H1 (cell line): ENCODE results near the gene MAP1A. TPM values are rescaled to one million over a fixed set of nuclear protein-coding genes. Genes with fewer than 3 reads are reported as not detected.

Experiments
- CTCF ChIA-PET: fragments of 300-600 bp; sonication (Branson Sonifier 250); formaldehyde crosslinking; loops from one replicate; lab custom pipeline; 2021; ENCODE audit not compliant: partially characterized antibody; lab: Charles Lee
- POLR2A ChIA-PET: fragments of 300-600 bp; sonication (Branson Sonifier 250); formaldehyde crosslinking; loops from one replicate; lab custom pipeline; 2021; ENCODE audit warnings: inconsistent platforms; ENCODE audit not compliant: partially characterized antibody; lab: Charles Lee
- DNase-seq, 2 experiments: peaks; one replicate each; pipeline versions ENCODE4 v3.0.0 to v3.0.0-alpha.2; 2010 to 2022; ENCODE audit warnings: low spot score in 2 of 2, low read depth in 1 of 2, mixed read lengths in 1 of 2
- FAIRE-seq: peaks from 2 replicates; lab custom pipeline; 2011; peaks lifted over from hg19 to GRCh38; lab: Jason Lieb, UNC
- H2AFZ ChIP-seq: 2 replicates; pipeline ENCODE4 v1.8.1; 2012; ENCODE audit warnings: low read length, inconsistent platforms
- H2AK5ac ChIP-seq: 2 replicates; pipeline ENCODE4 v1.6.1; 2013; ENCODE audit warnings: low read depth, low read length
- H2BK120ac ChIP-seq: replicated peaks from 2 replicates; pipeline ENCODE3; 2013; ENCODE audit warnings: low read depth, low read length, inconsistent platforms
- H2BK12ac ChIP-seq: 2 replicates; pipeline ENCODE4 v1.6.1; 2013; ENCODE audit warnings: low read depth, low read length
- H2BK15ac ChIP-seq: 2 replicates; pipeline ENCODE4 v1.6.1; 2013; ENCODE audit warnings: low read length
- H2BK20ac ChIP-seq: 2 replicates; pipeline ENCODE4 v1.6.1; 2013; ENCODE audit warnings: low read length
- H2BK5ac ChIP-seq: 2 replicates; pipeline ENCODE4 v1.6.1; 2013; ENCODE audit warnings: low read depth, low read length
- H3K14ac ChIP-seq: 2 replicates; pipeline ENCODE4 v1.6.1; 2013; ENCODE audit warnings: inconsistent platforms; ENCODE audit not compliant: insufficient read length
- H3K18ac ChIP-seq: 2 replicates; pipeline ENCODE4 v1.6.1; 2013; ENCODE audit warnings: low read length; ENCODE audit errors: extremely low read depth
- H3K23ac ChIP-seq: 2 replicates; pipeline ENCODE4 v1.6.1; 2013; ENCODE audit warnings: inconsistent platforms; ENCODE audit not compliant: insufficient read length
- H3K23me2 ChIP-seq: 2 replicates; pipeline ENCODE4 v1.6.1; 2013; ENCODE audit warnings: low read depth, low read length
- H3K27ac ChIP-seq: 2 replicates; pipeline ENCODE4 v1.6.1; 2011; ENCODE audit warnings: low read depth, low read length, inconsistent platforms
- H3K27me3 ChIP-seq, 4 experiments: replicated peaks in 1 of 4; 1 replicate in 1 of 4; 2 replicates in 3 of 4; pipeline versions ENCODE4 v1.6.1 to v1.8.1; 2011 to 2013; ENCODE audit warnings: low read length in 3 of 4, mild to moderate bottlenecking in 3 of 4, inconsistent platforms in 2 of 4, mixed read lengths in 2 of 4, moderate library complexity in 1 of 4; ENCODE audit not compliant: control insufficient read depth in 3 of 4, insufficient read depth in 3 of 4; ENCODE audit errors: extremely low read depth in 1 of 4
- H3K36me3 ChIP-seq, 4 experiments: 2 replicates each; pipeline versions ENCODE4 v1.6.1 to v1.8.1; 2011 to 2013; ENCODE audit warnings: mild to moderate bottlenecking in 4 of 4, low read length in 3 of 4, moderate library complexity in 2 of 4, control low read depth in 1 of 4, inconsistent platforms in 1 of 4; ENCODE audit not compliant: insufficient read depth in 4 of 4, control insufficient read depth in 2 of 4
- H3K4ac ChIP-seq: replicated peaks from 2 replicates; pipeline ENCODE3; 2013; ENCODE audit warnings: low read length, low read depth, mixed read lengths, inconsistent platforms; ENCODE audit not compliant: insufficient read length
- H3K4me1 ChIP-seq, 4 experiments: replicated peaks in 1 of 4; 1 replicate in 1 of 4; 2 replicates in 3 of 4; pipeline versions ENCODE4 v1.6.1 to v1.8.1; 2011 to 2013; ENCODE audit warnings: low read length in 3 of 4, inconsistent platforms in 2 of 4, mixed read lengths in 1 of 4; ENCODE audit not compliant: insufficient read depth in 4 of 4, control insufficient read depth in 3 of 4
- H3K4me2 ChIP-seq, 2 experiments: 2 replicates each; pipeline versions ENCODE4 v1.6.1 to v1.8.1; 2011 to 2013; ENCODE audit warnings: low read depth in 2 of 2, low read length in 2 of 2, control low read depth in 1 of 2, inconsistent platforms in 1 of 2, mild to moderate bottlenecking in 1 of 2; ENCODE audit not compliant: insufficient read depth in 1 of 2
- H3K4me3 ChIP-seq, 4 experiments: fragments of 200-600, 300-600 bp in 1 of 4; sonication (generic), shearing (Covaris generic), sonication (Bioruptor Twin) in 1 of 4; 2 replicates each; pipeline versions ENCODE4 v1.5.1 to v1.8.1; 2011 to 2016; ENCODE audit warnings: low read length in 4 of 4, low read depth in 3 of 4, control low read depth in 2 of 4, inconsistent platforms in 2 of 4, mild to moderate bottlenecking in 2 of 4, mixed read lengths in 1 of 4, moderate library complexity in 1 of 4; ENCODE audit not compliant: insufficient read depth in 2 of 4; ENCODE audit errors: extremely low read depth in 1 of 4
- H3K56ac ChIP-seq: replicated peaks from 2 replicates; pipeline ENCODE3; 2013; ENCODE audit warnings: low read depth, mild to moderate bottlenecking, mixed read lengths, low read length, inconsistent platforms; ENCODE audit not compliant: insufficient read length
- H3K79me1 ChIP-seq: 2 replicates; pipeline ENCODE4 v1.6.1; 2013; ENCODE audit warnings: low read depth, low read length, control low read depth
- H3K79me2 ChIP-seq, 2 experiments: 2 replicates each; pipeline versions ENCODE4 v1.6.1 to v1.8.1; 2012 to 2013; ENCODE audit warnings: low read length in 2 of 2, mild to moderate bottlenecking in 2 of 2, inconsistent platforms in 1 of 2; ENCODE audit not compliant: insufficient read depth in 2 of 2, control insufficient read depth in 1 of 2
- H3K9ac ChIP-seq, 4 experiments: replicated peaks in 1 of 4; 1 replicate in 1 of 4; 2 replicates in 3 of 4; pipeline versions ENCODE4 v1.6.1 to v1.8.1; 2011 to 2013; ENCODE audit warnings: low read depth in 3 of 4, low read length in 3 of 4, control low read depth in 2 of 4, mild to moderate bottlenecking in 2 of 4, moderate library complexity in 2 of 4, inconsistent platforms in 1 of 4; ENCODE audit errors: extremely low read depth in 1 of 4
- H3K9me3 ChIP-seq, 2 experiments: 2 replicates each; pipeline versions ENCODE4 v1.6.1 to v1.8.1; 2012 to 2013; ENCODE audit warnings: mild to moderate bottlenecking in 2 of 2, moderate library complexity in 2 of 2, control low read depth in 1 of 2, inconsistent platforms in 1 of 2, low read depth in 1 of 2, low read length in 1 of 2, mixed read lengths in 1 of 2; ENCODE audit not compliant: insufficient read depth in 2 of 2
- H4K20me1 ChIP-seq, 2 experiments: replicated peaks in 1 of 2; 2 replicates each; pipeline versions ENCODE3 to v1.8.1; 2011 to 2013; ENCODE audit warnings: inconsistent platforms in 2 of 2, low read length in 2 of 2, mild to moderate bottlenecking in 1 of 2; ENCODE audit not compliant: insufficient read depth in 2 of 2, control insufficient read depth in 1 of 2
- H4K5ac ChIP-seq: 2 replicates; pipeline ENCODE4 v1.6.1; 2013; ENCODE audit warnings: low read length, low read depth, mixed read lengths, inconsistent platforms; ENCODE audit not compliant: insufficient read length
- H4K8ac ChIP-seq: 2 replicates; pipeline ENCODE4 v1.8.0; 2013; ENCODE audit warnings: mild to moderate bottlenecking, moderate library complexity, low read length, inconsistent platforms; ENCODE audit not compliant: insufficient read depth; ENCODE audit errors: extremely low read depth
- H4K91ac ChIP-seq: replicated peaks from 2 replicates; pipeline ENCODE3; 2013; ENCODE audit warnings: low read length, mixed read lengths, inconsistent platforms; ENCODE audit not compliant: insufficient read length
- BCL11A ChIP-seq, 2 experiments: IDR thresholded peaks; one replicate each; pipeline ENCODE4 v1.6.1; 2011; ENCODE audit warnings: low read depth in 2 of 2, low read length in 2 of 2, mild to moderate bottlenecking in 2 of 2
- E2F6 ChIP-seq: IDR thresholded peaks from 2 replicates; pipeline ENCODE4 v1.6.1; 2012; ENCODE audit warnings: inconsistent platforms
- HDAC2 ChIP-seq, 2 experiments: fragments of 300-600 bp in 1 of 2; sonication (generic) in 1 of 2; IDR thresholded peaks; 2 replicates each; pipeline ENCODE4 v1.6.1; 2011 to 2012; ENCODE audit warnings: low read depth in 2 of 2, low read length in 2 of 2, mild to moderate bottlenecking in 2 of 2, moderate library complexity in 2 of 2, borderline replicate concordance in 1 of 2, inconsistent platforms in 1 of 2
- KDM5A ChIP-seq: fragments of 200-600 bp; IDR thresholded peaks from 2 replicates; pipeline ENCODE4 v1.7.1; 2012; ENCODE audit warnings: mild to moderate bottlenecking, low read length, inconsistent platforms, mixed read lengths
- MAFK ChIP-seq: IDR thresholded peaks from 2 replicates; pipeline ENCODE4 v1.6.1; 2012; ENCODE audit warnings: low read depth, mild to moderate bottlenecking, improper control_type of control experiment, low read length
- POLR2A ChIP-seq, 2 experiments: IDR thresholded peaks; 1 replicate in 1 of 2; 2 replicates in 1 of 2; pipeline ENCODE4 v1.6.1; 2011; ENCODE audit warnings: low read depth in 2 of 2, low read length in 2 of 2, mild to moderate bottlenecking in 2 of 2; ENCODE audit errors: control extremely low read depth in 1 of 2
- POU5F1 ChIP-seq: IDR thresholded peaks from 2 replicates; pipeline ENCODE4 v1.6.1; 2011; ENCODE audit warnings: low read depth, mild to moderate bottlenecking, low read length, moderate library complexity
- RBBP5 ChIP-seq: IDR thresholded peaks from 2 replicates; pipeline ENCODE4 v1.7.1; 2012; ENCODE audit warnings: low read depth, mild to moderate bottlenecking, inconsistent platforms, low read length, moderate library complexity, borderline replicate concordance
- SIN3A ChIP-seq, 2 experiments: IDR thresholded peaks in 1 of 2; conservative IDR thresholded peaks in 1 of 2; 2 replicates each; pipeline ENCODE4 v1.6.1; 2011 to 2012; ENCODE audit warnings: low read length in 2 of 2, improper control_type of control experiment in 1 of 2, low read depth in 1 of 2, mild to moderate bottlenecking in 1 of 2
- SIX5 ChIP-seq: IDR thresholded peaks from 2 replicates; pipeline ENCODE4 v1.6.1; 2011; ENCODE audit warnings: mild to moderate bottlenecking, low read depth, low read length
- TAF7 ChIP-seq: optimal IDR thresholded peaks from 2 replicates; pipeline ENCODE3; 2011; ENCODE audit warnings: low read depth, mild to moderate bottlenecking, inconsistent platforms, low read length, moderate library complexity, borderline replicate concordance
- WGBS, 2 experiments: shearing (Covaris generic) in 1 of 2; methylation state at CpG; one replicate each; pipeline versions ENCODE4 v1.1.6 to v1.1.7; 2013 to 2015; ENCODE audit warnings: low lambda C conversion rate in 2 of 2, mixed read lengths in 2 of 2, inconsistent platforms in 1 of 2, low coverage in 1 of 2, missing lambda C conversion rate in 1 of 2; ENCODE audit not compliant: insufficient replicate concordance in 2 of 2, insufficient coverage in 1 of 2, insufficient read length in 1 of 2; ENCODE audit errors: extremely low coverage in 1 of 2, missing lambda C conversion rate in 1 of 2; 5-methylcytosine and 5-hydroxymethylcytosine counted together
- polyA plus RNA-seq, 7 experiments: library from polyadenylated mRNA; depleted of rRNA in 3 of 7; stranded (reverse) in 5 of 7; unstranded in 2 of 7; fragments of >200 nt in 5 of 7; fragments of 200-250 nt in 2 of 7; gene quantifications; 1 replicate in 5 of 7; 2 replicates in 1 of 7; 4 replicates in 1 of 7; pipeline versions ENCODE4 v1.2.1 to v1.2.3, GENCODE V29; 2011 to 2013; ENCODE audit warnings: missing spikeins in 2 of 7, mixed read lengths in 2 of 7
- total RNA-seq: library from RNA; stranded (reverse); fragmentation: NEBNext Ultra II Directional; extraction: Animal tissue kit (Norgen Biotek cat#: 25700); gene quantifications from 2 replicates; pipeline ENCODE4 v1.2.1, GENCODE V29; 2021

MAP1A gene
- total and polyA plus RNA-seq, 2 of the 8 experiments (the other 6 are each of a cell fraction or from before 2014, with no cell fraction given) = 0.80 to 2.4 TPM

GRCh38 chr15:43552256-43552655 is 34.8 kb downstream of the MAP1A start:
- Histone ChIP-seq H2AFZ (no peak overlapping the region), H2AK5ac (no peak overlapping the region), H3K14ac (no peak overlapping the region), H3K23ac (no peak overlapping the region), H3K79me1 (no peaks in the 10 kb centered on the region), H2BK20ac (no peak overlapping the region), H2BK5ac (no peak overlapping the region), H2BK12ac (no peak overlapping the region), H4K5ac (no peak overlapping the region), H3K4me1 (no peaks in the 10 kb centered on the region), H3K23me2 (no peaks in the 10 kb centered on the region; the same call in 1 of the 2 replicates), H3K4me2 (no peak overlapping the region), H2BK15ac (no peak overlapping the region), H4K91ac (no peak overlapping the region), H3K4ac (no peak overlapping the region), H3K18ac (no peak overlapping the region), H3K79me2 (no peaks in the 10 kb centered on the region), H3K56ac (no peak overlapping the region), H3K9me3 (no peaks in the 10 kb centered on the region), H3K36me3 (no peaks in the 10 kb centered on the region), H4K8ac (no peak overlapping the region), H3K27ac (no peak overlapping the region), H3K27me3 (no peaks in the 10 kb centered on the region), H3K9ac (no peak overlapping the region), H3K4me3 (no peak overlapping the region), H4K20me1 (no peaks in the 10 kb centered on the region), H2BK120ac (no peak overlapping the region)
- DNase-seq (no peak), FAIRE-seq (no peak)
- WGBS, 2 experiments = 90% methylated on average over 4 of the region's 4 CpGs; no CpG with 5 or more reads in 1 of the 2 experiments
- ChIA-PET CTCF (interaction anchor here (0.7 kb wide), 1 partner anchor 267 kb away, joined by 5 read pairs; no protein-coding TSS in a partner anchor), POLR2A (interaction anchor here (0.7 to 1.3 kb wide), 2 partner anchors 12 to 34 kb away, joined by 3 to 4 read pairs; no protein-coding TSS in a partner anchor)
- TF ChIP-seq MAFK = no peak
- no peak for TF ChIP-seq HDAC2 (IDR thresholded peaks at IDR 0.05; ENCODE audit: borderline replicate concordance in 1 of 2, low read depth in 2 of 2, low read length in 2 of 2)
- TF ChIP-seq SIX5 = no peak
- TF ChIP-seq POLR2A (IDR thresholded peaks at IDR 0.05; ENCODE audit: control extremely low read depth in 1 of 2, low read depth in 2 of 2, low read length in 2 of 2) = no peak
- TF ChIP-seq E2F6 = no peak
- TF ChIP-seq POU5F1 = no peak
- TF ChIP-seq KDM5A = no peak
- no peak for TF ChIP-seq SIN3A (conservative IDR thresholded peaks at IDR 0.05 in 1 of 2, IDR thresholded peaks at IDR 0.05 in 1 of 2; ENCODE audit: low read depth in 1 of 2, low read length in 2 of 2)
- no peak for TF ChIP-seq TAF7
- TF ChIP-seq RBBP5 = no peak
- no peak for TF ChIP-seq BCL11A (IDR thresholded peaks at IDR 0.05; ENCODE audit: low read depth in 2 of 2, low read length in 2 of 2)
